D721Med (cell line): ENCODE results near the gene NUDT7.

Experiments used
- DNase-seq: peaks from one replicate; pipeline ENCODE4 v3.0.0; 2011; ENCODE audit warnings: low spot score; ENCODE audit not compliant: insufficient read length
- FAIRE-seq: peaks from 2 replicates; lab custom pipeline; 2011; peaks lifted over from hg19 to GRCh38; lab: Jason Lieb, UNC
- TF ChIP-seq, protein P1 (sequence below): IDR thresholded peaks from 2 replicates; pipeline ENCODE4 v1.5.1; 2012; ENCODE audit warnings: mild to moderate bottlenecking, control low read depth; ENCODE audit not compliant: insufficient read depth; ENCODE audit errors: missing control alignments

Gene NUDT7

DNA sequence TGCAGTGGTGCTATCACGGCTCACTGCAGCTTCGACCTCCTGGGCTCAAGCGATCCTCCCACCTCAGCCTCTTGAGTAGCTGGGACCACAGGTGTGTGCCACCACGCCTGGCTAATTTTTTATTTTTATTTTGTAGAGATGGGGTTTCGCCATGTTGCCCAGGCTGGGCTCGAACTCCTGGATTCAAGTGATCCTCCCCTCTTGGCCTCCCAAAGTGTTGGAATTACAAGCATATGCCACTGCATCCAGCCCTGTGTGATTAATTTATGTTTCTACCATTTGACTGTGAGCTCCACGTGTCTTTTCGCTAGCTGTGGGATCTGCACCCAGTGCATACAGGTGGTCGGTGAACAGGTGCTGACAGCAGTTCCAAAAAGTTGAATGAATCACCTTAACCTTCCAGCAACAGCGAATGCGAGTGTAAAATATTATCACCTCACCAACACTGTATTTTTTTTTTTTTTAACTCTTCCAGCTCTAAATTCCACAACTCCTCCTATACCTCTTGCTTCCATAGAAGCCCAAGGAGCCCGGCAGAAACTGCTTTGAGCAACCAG, 484 bp upstream of the NUDT7 start:
- DNase-seq (no peak), FAIRE-seq (no peak)
- TF ChIP-seq, protein P1, sequence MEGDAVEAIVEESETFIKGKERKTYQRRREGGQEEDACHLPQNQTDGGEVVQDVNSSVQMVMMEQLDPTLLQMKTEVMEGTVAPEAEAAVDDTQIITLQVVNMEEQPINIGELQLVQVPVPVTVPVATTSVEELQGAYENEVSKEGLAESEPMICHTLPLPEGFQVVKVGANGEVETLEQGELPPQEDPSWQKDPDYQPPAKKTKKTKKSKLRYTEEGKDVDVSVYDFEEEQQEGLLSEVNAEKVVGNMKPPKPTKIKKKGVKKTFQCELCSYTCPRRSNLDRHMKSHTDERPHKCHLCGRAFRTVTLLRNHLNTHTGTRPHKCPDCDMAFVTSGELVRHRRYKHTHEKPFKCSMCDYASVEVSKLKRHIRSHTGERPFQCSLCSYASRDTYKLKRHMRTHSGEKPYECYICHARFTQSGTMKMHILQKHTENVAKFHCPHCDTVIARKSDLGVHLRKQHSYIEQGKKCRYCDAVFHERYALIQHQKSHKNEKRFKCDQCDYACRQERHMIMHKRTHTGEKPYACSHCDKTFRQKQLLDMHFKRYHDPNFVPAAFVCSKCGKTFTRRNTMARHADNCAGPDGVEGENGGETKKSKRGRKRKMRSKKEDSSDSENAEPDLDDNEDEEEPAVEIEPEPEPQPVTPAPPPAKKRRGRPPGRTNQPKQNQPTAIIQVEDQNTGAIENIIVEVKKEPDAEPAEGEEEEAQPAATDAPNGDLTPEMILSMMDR, result no peak

DNA sequence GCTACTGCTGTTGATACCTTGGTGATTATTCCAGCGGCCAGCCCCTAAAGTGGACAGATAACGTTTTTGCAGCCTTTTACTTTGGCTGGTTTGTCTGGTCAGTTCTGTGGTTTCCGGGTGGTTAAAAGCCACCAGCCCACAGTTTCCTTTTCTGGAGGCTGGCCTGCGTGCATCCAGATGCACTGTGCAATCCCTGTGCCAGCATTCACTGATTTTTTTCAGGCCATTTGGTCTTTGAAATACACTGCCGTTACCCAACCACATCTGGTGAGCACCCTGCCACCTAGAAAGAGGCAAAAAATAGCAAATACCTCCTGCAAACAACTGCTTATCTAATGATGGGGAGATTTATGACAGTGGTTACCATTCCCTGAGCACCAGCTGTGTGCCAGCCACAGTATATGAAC, 797 bp downstream of the NUDT7 start:
- no peak for DNase-seq
- FAIRE-seq, result no peak
- TF ChIP-seq, protein P1, result no peak

DNA sequence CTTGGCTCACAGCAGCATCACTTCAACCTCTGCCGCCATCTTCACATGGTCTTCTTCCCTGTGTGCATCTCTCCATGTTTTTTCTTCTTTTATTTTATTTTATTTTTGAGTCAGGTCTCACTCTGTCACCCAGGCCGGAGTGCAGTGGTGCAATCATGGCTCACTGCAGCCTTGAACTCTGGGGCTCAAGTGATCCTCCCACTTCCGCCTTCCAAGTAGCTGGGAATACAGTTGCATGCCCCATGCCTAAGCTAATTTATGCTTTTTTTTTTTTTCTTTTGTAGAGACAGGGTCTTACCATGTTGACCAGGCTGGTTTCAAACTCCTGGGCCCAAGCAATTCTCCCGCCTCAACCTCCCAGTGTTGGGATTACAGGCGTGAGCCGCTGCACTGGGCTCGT, 1.9 kb downstream of the NUDT7 start:
- TF ChIP-seq, protein P1, result no peak
- no peak for FAIRE-seq
- no peak for DNase-seq

DNA sequence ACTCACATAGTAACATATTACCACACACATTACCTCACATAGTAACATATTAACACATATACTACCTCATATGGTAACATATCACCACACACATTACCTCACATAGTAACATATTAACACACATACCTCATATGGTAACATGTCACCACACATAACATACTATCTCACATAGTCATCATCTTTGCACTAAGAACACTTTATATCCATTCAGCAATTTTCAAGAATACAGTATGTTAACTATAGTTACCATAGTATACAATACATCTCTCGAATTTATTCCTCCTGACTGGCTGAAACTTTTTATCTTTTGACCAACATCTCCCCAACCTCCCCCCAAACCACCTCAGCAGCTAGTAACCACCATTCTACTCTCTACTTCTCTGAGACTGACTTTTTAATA, 7.6 kb downstream of the NUDT7 start:
- FAIRE-seq, result no peak
- TF ChIP-seq, protein P1, result no peak
- DNase-seq, result no peak

DNA sequence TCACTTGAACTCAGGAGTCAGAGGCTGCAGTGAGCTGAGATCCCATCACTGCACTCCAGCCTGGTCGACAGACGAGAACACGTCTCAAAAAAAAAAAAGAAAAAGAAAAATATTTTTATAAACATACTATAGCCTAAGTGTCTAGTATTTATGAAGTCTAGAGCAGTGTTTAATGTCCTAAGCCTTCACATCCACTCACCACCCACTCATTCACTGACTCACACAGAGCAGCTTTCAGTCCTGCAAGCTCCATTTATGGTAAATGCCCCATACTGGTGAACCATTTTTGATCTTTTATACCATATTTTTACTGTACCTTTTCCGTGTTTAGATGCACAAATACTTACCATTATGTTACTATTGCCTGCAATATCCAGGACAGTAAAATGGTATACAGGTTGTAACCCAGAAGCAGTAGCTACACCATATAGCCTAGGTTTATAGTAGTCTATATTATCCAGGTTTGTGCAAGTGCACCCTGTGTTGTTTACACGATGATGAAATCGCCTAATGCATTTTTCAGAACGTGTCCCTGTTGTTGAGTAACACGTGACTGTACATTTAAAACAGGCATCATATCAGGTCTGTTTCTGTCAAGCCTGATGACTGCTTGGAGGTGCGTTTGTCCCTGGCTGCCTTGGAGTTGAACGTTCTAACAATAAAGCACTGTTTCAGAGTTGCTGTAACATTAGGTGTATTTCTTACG, 10.1 kb downstream of the NUDT7 start:
- TF ChIP-seq, protein P1, result no peak
- DNase-seq (no peak), FAIRE-seq (no peak)

DNA sequence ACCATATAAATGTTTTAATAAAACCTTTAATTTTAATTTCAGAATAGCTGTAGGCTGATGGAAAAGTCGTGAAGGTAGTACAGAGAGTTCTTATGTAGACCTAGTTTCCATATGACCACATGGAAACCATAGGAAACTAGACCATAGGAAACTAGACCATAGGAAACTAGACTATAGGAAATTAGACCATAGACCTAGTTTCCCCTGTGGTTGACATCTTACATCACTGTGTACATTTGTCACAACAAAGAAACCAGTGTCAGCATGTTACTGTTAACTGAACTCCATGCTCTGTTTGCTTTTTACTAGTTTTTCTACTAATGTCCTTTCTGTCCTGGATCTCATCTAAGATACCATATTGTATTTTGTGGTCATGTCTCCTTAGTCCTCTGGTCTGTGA, 14.6 kb downstream of the NUDT7 start:
- DNase-seq (no peak), FAIRE-seq (no peak)
- TF ChIP-seq, protein P1, result no peak
